ENCODE results near the gene CDH24.

Gene CDH24

GRCh38 chr14:23060536-23061260, 3.4 kb upstream of the CDH24 start:
- DNase-seq, result no peak

- no peak for DNase-seq
Observed at GRCh38 chr14:23058654-23059504, 1.6 kb upstream of the CDH24 start.

DNA sequence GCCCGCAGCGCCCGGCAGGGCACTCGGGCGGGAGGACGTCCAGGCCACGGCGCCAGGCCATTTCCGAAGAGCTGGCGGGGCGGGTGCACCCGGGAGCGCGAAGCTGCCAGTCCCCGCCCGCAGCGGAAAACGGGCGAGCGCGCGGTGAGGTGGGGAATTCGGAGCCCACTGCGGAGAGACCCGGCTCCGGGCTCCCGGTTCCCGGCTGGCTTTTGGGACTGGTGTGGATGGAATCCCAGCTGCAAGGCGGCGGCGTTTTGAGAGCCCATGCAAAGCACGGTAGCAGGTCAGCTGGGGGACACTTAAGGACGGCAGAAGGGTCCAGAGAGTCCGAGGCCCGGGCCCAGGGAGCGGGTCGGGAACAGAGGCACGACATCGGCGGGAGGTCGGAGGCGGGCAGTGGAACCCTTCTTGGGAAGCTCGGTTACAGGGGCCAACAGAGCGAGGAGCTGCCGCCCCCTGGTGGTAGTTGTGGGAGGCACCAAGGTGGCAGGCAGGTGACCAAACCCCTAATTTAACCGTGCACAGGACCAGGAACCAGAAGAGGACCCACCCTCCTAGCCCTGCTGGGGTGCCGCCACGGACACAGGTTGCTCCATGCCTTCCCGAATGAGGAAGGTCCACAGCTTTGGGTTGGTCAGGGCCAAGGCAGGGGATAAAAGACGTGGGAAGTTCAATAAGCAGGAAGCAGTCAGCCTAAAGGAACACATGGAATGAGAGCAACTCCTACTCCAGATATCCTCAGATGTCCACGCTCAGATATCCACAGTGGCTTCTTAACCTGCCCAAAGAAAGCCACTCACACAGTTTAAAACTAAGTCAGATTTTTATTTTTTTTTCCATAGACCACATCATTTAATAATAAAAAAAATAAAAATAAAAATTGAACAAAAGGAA, 685 bp upstream of the CDH24 start:
- peak; percentile 91 for DNase-seq

GRCh38 chr14:23056145-23056955, 970 bp downstream of the CDH24 start:
- DNase-seq, result peak; percentile 66

GRCh38 chr14:23055621-23056144, 1.6 kb downstream of the CDH24 start:
- DNase-seq, result no peak

- DNase-seq, result no peak
Observed at GRCh38 chr14:23055147-23055550, 2.2 kb downstream of the CDH24 start.

- no peak for DNase-seq
Observed at GRCh38 chr14:23054000-23054811, 3.1 kb downstream of the CDH24 start.

GRCh38 chr14:23053426-23053825, 3.9 kb downstream of the CDH24 start:
- no peak for DNase-seq

GRCh38 chr14:23052671-23053070, 4.6 kb downstream of the CDH24 start:
- DNase-seq, result no peak

GRCh38 chr14:23052182-23052623, 5.1 kb downstream of the CDH24 start:
- no peak for DNase-seq

DNA sequence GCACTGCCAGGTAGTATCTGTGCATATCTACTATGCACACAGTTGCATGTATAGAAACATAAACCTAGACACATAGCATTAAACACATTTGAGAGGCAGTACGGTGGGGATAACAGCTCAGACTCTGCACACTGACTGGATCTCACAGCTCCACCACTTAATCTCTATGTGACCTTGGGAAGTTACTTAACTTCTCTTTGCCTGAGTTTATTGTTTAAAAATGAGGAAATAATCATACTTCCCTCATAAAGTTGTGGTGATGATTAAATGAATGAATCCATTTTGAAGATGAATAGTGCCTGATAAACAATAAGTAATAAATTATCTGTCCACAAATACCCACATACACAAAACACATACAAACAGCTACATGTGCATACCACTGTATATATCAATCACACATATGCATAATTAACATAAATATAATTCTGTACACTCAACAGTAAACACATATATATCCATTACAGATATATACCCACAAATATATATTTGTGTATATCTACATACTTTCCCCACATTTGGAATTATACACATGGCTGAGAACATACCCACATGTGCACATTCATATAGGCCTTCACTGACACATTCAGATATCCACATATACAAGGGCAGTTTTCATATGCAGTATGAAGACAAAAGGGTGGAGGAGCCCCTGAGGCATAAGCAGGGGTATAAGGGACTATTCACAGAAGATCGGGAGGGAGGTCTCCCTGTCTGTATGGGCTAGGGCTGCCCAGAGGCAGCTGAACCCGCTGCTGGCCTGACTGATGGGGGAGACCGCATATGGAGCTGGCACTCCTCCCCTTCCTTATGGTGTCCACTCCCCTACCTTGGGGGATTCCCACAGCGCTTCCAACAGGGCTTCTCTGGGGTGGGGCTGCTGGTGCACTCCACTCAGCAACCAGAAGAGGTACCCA, 5.9 kb downstream of the CDH24 start:
- DNase-seq, result no peak

DNA sequence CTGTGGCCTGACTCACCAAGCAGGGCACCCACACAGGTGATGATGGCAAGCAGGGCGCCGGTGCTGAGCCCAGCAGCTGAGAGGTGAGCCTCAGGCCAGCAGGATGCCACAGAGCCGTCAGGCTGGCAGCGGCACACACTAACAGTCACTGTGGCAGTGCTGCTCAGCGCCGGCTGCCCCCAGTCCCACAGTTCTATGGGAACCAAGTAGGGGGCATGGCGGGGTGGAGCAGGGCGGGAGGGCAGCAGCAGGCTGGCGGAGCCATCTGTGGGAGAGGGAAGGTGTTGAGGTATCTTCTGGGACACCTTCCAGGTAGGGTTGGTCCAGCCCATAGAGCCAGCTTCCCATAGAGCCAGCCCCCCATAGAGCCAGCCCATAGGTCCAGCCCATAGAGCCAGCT, 8.3 kb downstream of the CDH24 start:
- DNase-seq, result no peak

DNA sequence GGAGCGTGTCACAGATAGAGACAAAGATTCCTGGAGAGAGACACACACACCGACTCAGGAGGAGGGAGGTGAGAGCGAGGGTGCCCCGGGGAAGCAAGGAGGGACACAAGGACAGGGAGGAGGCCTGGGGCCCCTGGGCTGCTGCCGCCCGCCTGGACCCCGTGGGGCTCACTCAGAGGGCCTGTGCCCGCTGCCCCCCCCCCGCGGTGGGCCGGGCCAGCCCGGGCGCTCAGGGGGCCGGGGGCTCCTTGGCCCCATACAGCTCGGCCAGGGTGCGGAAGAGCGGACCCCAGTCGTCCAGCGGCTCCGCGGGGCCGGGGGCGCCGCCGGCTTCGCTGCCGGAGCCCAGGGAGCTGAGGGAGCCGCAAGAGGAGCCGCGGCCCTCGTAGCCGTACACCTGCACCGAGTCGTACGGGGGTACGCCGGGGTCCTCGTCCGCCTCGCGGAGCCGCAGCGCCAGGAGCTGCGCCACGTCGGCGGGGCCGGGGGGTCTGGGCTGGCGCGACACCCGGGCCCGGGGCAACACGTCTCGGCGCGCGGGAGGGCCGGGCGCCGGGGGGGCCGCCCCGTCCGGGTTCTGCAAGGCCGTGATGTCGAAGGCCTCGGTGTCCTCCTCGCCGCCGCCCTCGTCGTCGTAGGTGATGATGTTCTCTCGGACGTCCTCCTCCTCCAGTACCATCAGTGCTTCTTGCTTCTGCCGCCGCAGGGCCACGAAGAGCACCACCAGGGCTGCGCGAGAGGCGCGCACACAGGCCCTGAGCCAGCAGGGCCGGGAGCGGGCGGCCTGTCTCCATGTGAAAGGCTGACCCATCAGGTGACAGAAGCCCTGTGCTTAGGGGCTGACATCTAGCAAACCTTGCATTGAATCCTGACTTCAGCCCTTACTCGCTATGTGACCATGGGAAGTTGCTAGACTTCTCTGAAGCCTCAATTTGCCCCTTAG, 9.3 kb downstream of the CDH24 start:
- no peak for DNase-seq

- DNase-seq, result no peak
Observed at GRCh38 chr14:23047034-23047634, 10.2 kb downstream of the CDH24 start.

- no peak for DNase-seq
Observed at GRCh38 chr14:23045419-23046357, 11.6 kb downstream of the CDH24 start.

DNA sequence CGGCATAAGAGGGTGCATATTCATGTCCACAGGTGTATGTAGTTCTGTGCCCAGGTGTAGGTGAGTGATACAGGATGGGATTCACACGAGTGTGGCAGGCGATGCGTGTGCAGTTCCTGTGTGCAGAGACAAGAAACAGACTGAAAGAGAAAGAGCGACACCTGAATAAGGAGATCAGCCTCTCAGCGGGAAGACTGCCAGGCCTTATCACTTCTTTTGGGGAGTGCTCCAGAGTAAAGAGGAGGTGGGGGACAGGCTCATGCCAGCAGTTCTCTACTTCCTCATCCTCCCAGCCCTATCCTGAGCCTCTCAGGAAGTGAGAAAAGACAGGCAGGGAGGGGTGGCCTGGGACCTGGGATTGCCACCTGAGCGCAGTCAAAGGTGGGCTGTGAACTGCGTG, 12.5 kb downstream of the CDH24 start:
- DNase-seq, result no peak

DNA sequence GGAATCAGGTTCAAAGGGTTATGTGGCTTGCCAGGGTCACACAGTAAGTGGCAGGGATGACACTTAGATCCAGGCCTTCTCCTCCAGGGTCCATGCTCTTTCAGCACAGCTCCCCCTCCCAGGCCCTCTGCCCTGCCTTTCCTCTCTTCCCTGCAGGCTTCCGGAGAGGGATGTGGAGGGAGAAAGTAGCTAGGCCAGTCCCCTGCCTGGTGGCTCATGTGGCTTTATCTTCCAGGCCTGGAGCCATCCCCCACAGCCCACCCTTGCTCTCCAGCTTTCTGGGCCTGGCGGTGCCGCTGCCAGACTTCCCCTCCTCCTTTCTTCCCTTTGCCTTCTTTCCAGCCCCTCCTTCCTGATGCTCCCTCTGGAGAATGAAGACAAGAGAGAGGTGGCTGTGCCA, 13.6 kb downstream of the CDH24 start:
- no peak for DNase-seq

Data from left hindlimb (tissue), 1 donor.